HG02981 (cell line): ENCODE data around the gene RPL37A.

Source experiments
- ATAC-seq: cut with Tn5 transposase; IDR thresholded peaks from one replicate; pipeline ENCODE4 v1.9.1; 2021; ENCODE audit warnings: mild to moderate bottlenecking, moderate library complexity; ENCODE audit not compliant: unreplicated experiment

Gene RPL37A

GRCh38 chr2:216486708-216487107 is 11.9 kb upstream of the RPL37A start:
- no peak for ATAC-seq

- no peak for ATAC-seq
Measured at GRCh38 chr2:216490061-216490460, 8.6 kb upstream of the RPL37A start.

- peak; percentile 79 for ATAC-seq
Measured at GRCh38 chr2:216491793-216492596, 6.6 kb upstream of the RPL37A start.

GRCh38 chr2:216492597-216493333 is 5.9 kb upstream of the RPL37A start:
- ATAC-seq = no peak

GRCh38 chr2:216493334-216493685 is 5.3 kb upstream of the RPL37A start:
- no peak for ATAC-seq

- ATAC-seq = no peak
Measured at GRCh38 chr2:216495656-216496055, 3.0 kb upstream of the RPL37A start.

- no peak for ATAC-seq
Measured at GRCh38 chr2:216497382-216498069, 1.1 kb upstream of the RPL37A start.

- ATAC-seq = no peak
Measured at GRCh38 chr2:216498070-216498378, 620 bp upstream of the RPL37A start.

GRCh38 chr2:216499641-216500218 is 1.1 kb downstream of the RPL37A start:
- no peak for ATAC-seq

- no peak for ATAC-seq
Measured at GRCh38 chr2:216500572-216500971, 1.9 kb downstream of the RPL37A start.

- no peak for ATAC-seq
Measured at GRCh38 chr2:216501854-216502253, 3.2 kb downstream of the RPL37A start.

- ATAC-seq = no peak
Measured at GRCh38 chr2:216502381-216503158, 3.9 kb downstream of the RPL37A start.

- no peak for ATAC-seq
Measured at GRCh38 chr2:216503159-216503629, 4.5 kb downstream of the RPL37A start.

- ATAC-seq = no peak
Measured at GRCh38 chr2:216503697-216504375, 5.2 kb downstream of the RPL37A start.

GRCh38 chr2:216504376-216504762 is 5.7 kb downstream of the RPL37A start:
- no peak for ATAC-seq

GRCh38 chr2:216505133-216506106 is 6.8 kb downstream of the RPL37A start:
- ATAC-seq = no peak

GRCh38 chr2:216507220-216508160 is 8.8 kb downstream of the RPL37A start:
- ATAC-seq = no peak

GRCh38 chr2:216508229-216508628 is 9.6 kb downstream of the RPL37A start:
- ATAC-seq = no peak
